Measurements from ENCODE around the gene AGBL4. TPM values are rescaled to one million over a fixed set of nuclear protein-coding genes. Genes with fewer than 3 reads are reported as not detected.

AGBL4 gene
- total RNA-seq, 1 experiment from 2014 or later: 0.10 TPM

- DNase-seq: peak in 1 of 2 experiments; percentile 27
- no peaks in the 10 kb centered on the region for H3K27me3 ChIP-seq
- peak overlapping the region; percentile 89 for H3K4me3 ChIP-seq
- no peaks in the 10 kb centered on the region for H3K9me3 ChIP-seq (replicated peaks)
- no peaks in the 10 kb centered on the region for H3K36me3 ChIP-seq
- H3K27ac ChIP-seq: no peak overlapping the region
- H3K4me1 ChIP-seq: peaks cover 8% of the 10 kb centered on the region; the same call in 1 of the 2 replicates
Observed at GRCh38 chr1:48777219-48777895, 1246.4 kb downstream of the AGBL4 start.

GRCh38 chr1:48776393-48777218 is 1247.1 kb downstream of the AGBL4 start, which contains the start of gene BEND5:
Gene BEND5 (minus strand): TSS chr1:48776891. CDS start chr1:48776831, 60 bp downstream.
- Histone ChIP-seq H3K27me3 (no peaks in the 10 kb centered on the region), H3K4me1 (peaks cover 8% of the 10 kb centered on the region; the same call in 1 of the 2 replicates), H3K27ac (peak within 1 kb of the TSS; percentile 50; the same call in 1 of the 2 replicates), H3K36me3 (no peaks in the 10 kb centered on the region), H3K4me3 (peak within 1 kb of the TSS; percentile 89), H3K9me3 (replicated peaks) (no peaks in the 10 kb centered on the region)
- peak; percentile 74 to 84 for DNase-seq

- Histone ChIP-seq H3K4me1 (peaks cover 8% of the 10 kb centered on the region; the same call in 1 of the 2 replicates), H3K9me3 (replicated peaks) (no peaks in the 10 kb centered on the region), H3K27me3 (no peaks in the 10 kb centered on the region), H3K36me3 (no peaks in the 10 kb centered on the region), H3K4me3 (peak overlapping the region; percentile 89), H3K27ac (no peak overlapping the region)
- peak in 1 of 2 experiments; percentile 4 for DNase-seq
Observed at GRCh38 chr1:48775831-48776392, 1247.8 kb downstream of the AGBL4 start.

- no peak for DNase-seq
Observed at GRCh38 chr1:48773133-48773532, 1250.6 kb downstream of the AGBL4 start.

GRCh38 chr1:48772211-48772610 is 1251.5 kb downstream of the AGBL4 start:
- H3K27me3 ChIP-seq: no peaks in the 10 kb centered on the region
- H3K4me3 ChIP-seq: no peak overlapping the region
- DNase-seq: no peak
- H3K27ac ChIP-seq: no peak overlapping the region
- H3K36me3 ChIP-seq: no peaks in the 10 kb centered on the region; the same call in 1 of the 2 replicates
- H3K9me3 ChIP-seq (replicated peaks): no peaks in the 10 kb centered on the region
- H3K4me1 ChIP-seq: peaks cover 7% of the 10 kb centered on the region; the same call in 1 of the 2 replicates

More at GRCh38 chr1:48773133-48773532, 1250.6 kb downstream of the AGBL4 start:
- Histone ChIP-seq H3K4me1 (peaks cover 12% of the 10 kb centered on the region; the same call in 1 of the 2 replicates), H3K36me3 (no peaks in the 10 kb centered on the region; the same call in 1 of the 2 replicates), H3K9me3 (replicated peaks) (no peaks in the 10 kb centered on the region), H3K27ac (no peak overlapping the region), H3K27me3 (no peaks in the 10 kb centered on the region), H3K4me3 (no peak overlapping the region)

GRCh38 chr1:48771561-48771960 is 1252.2 kb downstream of the AGBL4 start:
- DNase-seq: no peak
- Histone ChIP-seq H3K27me3 (no peaks in the 10 kb centered on the region), H3K4me1 (peaks cover 7% of the 10 kb centered on the region; the same call in 1 of the 2 replicates), H3K4me3 (no peak overlapping the region), H3K27ac (no peak overlapping the region), H3K36me3 (no peaks in the 10 kb centered on the region; the same call in 1 of the 2 replicates), H3K9me3 (replicated peaks) (no peaks in the 10 kb centered on the region)

GRCh38 chr1:48767975-48768510 is 1255.7 kb downstream of the AGBL4 start:
- H3K9me3 ChIP-seq (replicated peaks): no peaks in the 10 kb centered on the region
- H3K4me1 ChIP-seq: peaks cover 7% of the 10 kb centered on the region; the same call in 1 of the 2 replicates
- no peaks in the 10 kb centered on the region for H3K27me3 ChIP-seq
- no peak overlapping the region for H3K27ac ChIP-seq
- no peak for DNase-seq
- no peaks in the 10 kb centered on the region; the same call in 1 of the 2 replicates for H3K36me3 ChIP-seq
- H3K4me3 ChIP-seq: no peak overlapping the region

- peaks cover 7% of the 10 kb centered on the region; the same call in 1 of the 2 replicates for H3K4me1 ChIP-seq
- no peaks in the 10 kb centered on the region for H3K27me3 ChIP-seq
- H3K4me3 ChIP-seq: no peak overlapping the region
- peaks cover 3% of the 10 kb centered on the region; the same call in 1 of the 2 replicates for H3K36me3 ChIP-seq
- H3K9me3 ChIP-seq (replicated peaks): no peaks in the 10 kb centered on the region
- no peak overlapping the region for H3K27ac ChIP-seq
- DNase-seq: no peak
Observed at GRCh38 chr1:48765335-48765734, 1258.4 kb downstream of the AGBL4 start.

- no peak overlapping the region for H3K27ac ChIP-seq
- DNase-seq: peak; percentile 30 to 60
- no peak overlapping the region for H3K4me3 ChIP-seq
Observed at GRCh38 chr1:48761986-48762385, 1261.8 kb downstream of the AGBL4 start.

GRCh38 chr1:48761411-48761810 is 1262.3 kb downstream of the AGBL4 start:
- H3K27me3 ChIP-seq: no peaks in the 10 kb centered on the region
- no peak overlapping the region for H3K4me3 ChIP-seq
- no peaks in the 10 kb centered on the region for H3K9me3 ChIP-seq (replicated peaks)
- DNase-seq: no peak
- no peak overlapping the region for H3K27ac ChIP-seq
- H3K36me3 ChIP-seq: peaks cover 5% of the 10 kb centered on the region; the same call in 1 of the 2 replicates
- no peaks in the 10 kb centered on the region for H3K4me1 ChIP-seq

More at GRCh38 chr1:48761986-48762385, 1261.8 kb downstream of the AGBL4 start:
- H3K4me1 ChIP-seq: no peaks in the 10 kb centered on the region
- H3K9me3 ChIP-seq (replicated peaks): no peaks in the 10 kb centered on the region
- H3K36me3 ChIP-seq: peaks cover 5% of the 10 kb centered on the region; the same call in 1 of the 2 replicates
- H3K27me3 ChIP-seq: no peaks in the 10 kb centered on the region

GRCh38 chr1:48760857-48761256 is 1262.9 kb downstream of the AGBL4 start:
- no peaks in the 10 kb centered on the region for H3K27me3 ChIP-seq
- no peaks in the 10 kb centered on the region for H3K4me1 ChIP-seq
- DNase-seq: no peak
- peaks cover 9% of the 10 kb centered on the region for H3K36me3 ChIP-seq
- H3K4me3 ChIP-seq: no peak overlapping the region
- no peak overlapping the region for H3K27ac ChIP-seq
- no peaks in the 10 kb centered on the region for H3K9me3 ChIP-seq (replicated peaks)

GRCh38 chr1:48758976-48759375 is 1264.8 kb downstream of the AGBL4 start:
- DNase-seq: no peak
- Histone ChIP-seq H3K36me3 (peaks cover 11% of the 10 kb centered on the region), H3K27me3 (no peaks in the 10 kb centered on the region), H3K9me3 (replicated peaks) (no peaks in the 10 kb centered on the region), H3K27ac (no peak overlapping the region), H3K4me3 (no peak overlapping the region), H3K4me1 (no peaks in the 10 kb centered on the region)

- Histone ChIP-seq H3K27me3 (no peaks in the 10 kb centered on the region), H3K4me3 (no peak overlapping the region), H3K9me3 (replicated peaks) (no peaks in the 10 kb centered on the region), H3K27ac (no peak overlapping the region), H3K4me1 (no peaks in the 10 kb centered on the region), H3K36me3 (peaks cover 11% of the 10 kb centered on the region)
- DNase-seq: no peak
Observed at GRCh38 chr1:48757363-48757762, 1266.4 kb downstream of the AGBL4 start.

GRCh38 chr1:48756683-48757316 is 1267.0 kb downstream of the AGBL4 start:
- H3K27ac ChIP-seq: no peak overlapping the region

More at GRCh38 chr1:48756683-48757316, 1267.0 kb downstream of the AGBL4 start:
- no peak overlapping the region for H3K4me3 ChIP-seq
- peaks cover 11% of the 10 kb centered on the region for H3K36me3 ChIP-seq
- H3K27me3 ChIP-seq: no peaks in the 10 kb centered on the region
- H3K4me1 ChIP-seq: no peaks in the 10 kb centered on the region
- no peaks in the 10 kb centered on the region for H3K9me3 ChIP-seq (replicated peaks)
- DNase-seq: no peak

Measured in SJCRH30 (cell line).